ENCODE measurements around the gene C2CD4A.
"Not testable (repeated sequence)": the region's sequence is repeated elsewhere in the genome, so short reads cannot be mapped to it uniquely, and the experiment has no call there.

C2CD4A gene, protein sequence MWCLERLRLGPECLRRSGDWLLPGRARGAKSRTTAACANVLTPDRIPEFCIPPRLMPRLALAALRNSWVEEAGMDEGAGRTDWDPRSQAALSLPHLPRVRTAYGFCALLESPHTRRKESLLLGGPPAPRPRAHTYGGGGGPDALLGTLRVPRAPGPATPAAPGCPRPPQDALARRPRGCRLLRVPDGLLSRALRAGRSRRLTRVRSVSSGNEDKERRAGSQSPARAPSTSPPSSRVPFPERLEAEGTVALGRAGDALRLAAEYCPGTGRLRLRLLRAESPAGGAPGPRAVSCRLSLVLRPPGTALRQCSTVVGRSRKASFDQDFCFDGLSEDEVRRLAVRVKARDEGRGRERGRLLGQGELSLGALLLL

DNA sequence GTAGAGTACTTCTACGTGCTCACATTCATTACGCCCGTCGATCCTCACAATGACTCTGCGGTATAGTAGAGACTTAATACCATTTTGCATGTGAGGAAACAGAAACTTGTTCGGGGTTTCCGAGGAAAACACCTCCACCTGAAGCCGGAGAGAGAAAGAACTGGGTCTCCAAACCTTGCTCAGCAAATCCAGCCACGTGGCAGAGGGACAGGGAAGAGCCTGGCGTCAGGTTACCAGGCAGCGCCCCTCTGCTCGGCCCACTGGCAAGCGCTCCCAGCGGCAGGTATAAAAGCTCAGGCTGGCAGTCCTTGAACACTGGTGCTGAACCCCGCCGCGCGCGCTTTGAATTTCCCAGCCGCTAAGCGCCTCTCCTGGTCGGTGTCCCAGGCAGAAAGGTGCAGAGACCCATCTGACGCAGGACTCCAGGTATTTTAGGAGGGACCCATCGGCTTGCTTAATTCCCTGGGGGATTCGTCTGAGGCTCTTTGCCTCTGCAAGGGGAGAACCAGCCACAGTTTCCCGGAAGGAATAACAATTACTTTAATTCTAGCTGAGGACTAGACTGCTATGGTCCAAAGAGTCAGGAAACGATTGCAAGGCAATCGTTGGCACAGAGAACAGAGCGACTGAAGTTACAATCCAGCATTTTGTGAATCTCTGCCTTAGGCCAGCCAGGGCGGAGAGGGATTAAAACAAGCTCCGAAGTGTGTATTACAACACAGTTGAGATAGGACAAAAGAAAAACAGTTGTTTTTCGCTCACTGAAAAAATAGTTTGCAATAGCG is at the start of gene C2CD4A:
TSS of gene C2CD4A (plus strand) at position 315 of the 785 bp plus-strand sequence. CDS start 637 bp downstream, outside the sequence.
- intact Hi-C loops (cut with micrococcal nuclease), result loop anchor here (5.0 kb wide), 1 partner anchor 40 kb away; no protein-coding TSS in a partner anchor
- Mint-ChIP-seq H3K4me1 (ENCODE audit: low read depth) (peaks cover 24% of the 10 kb centered on the region), H3K36me3 (ENCODE audit: low read depth) (no peaks in the 10 kb centered on the region), H3K27ac (no peak within 1 kb of the TSS), H3K27me3 (peaks cover 52% of the 10 kb centered on the region), H3K9me3 (no peaks in the 10 kb centered on the region), H3K4me3 (peak within 1 kb of the TSS; percentile 69)

- Mint-ChIP-seq H3K9me3 (peaks cover 11% of the 10 kb centered on the region), H3K36me3 (ENCODE audit: low read depth) (peaks cover 75% of the 10 kb centered on the region), H3K27ac (no peak overlapping the region), H3K4me3 (no peak overlapping the region), H3K27me3 (no peaks in the 10 kb centered on the region), H3K4me1 (ENCODE audit: low read depth) (no peaks in the 10 kb centered on the region)
- intact Hi-C loops (cut with micrococcal nuclease), result no loop called here
These were observed 46.1 kb upstream of the C2CD4A start for GRCh38 chr15:62020576-62021160.

GRCh38 chr15:62021991-62022600 is 44.7 kb upstream of the C2CD4A start:
- Mint-ChIP-seq H3K27ac (no peak overlapping the region), H3K9me3 (peaks cover 11% of the 10 kb centered on the region), H3K4me3 (no peak overlapping the region), H3K36me3 (ENCODE audit: low read depth) (peaks cover 75% of the 10 kb centered on the region), H3K4me1 (ENCODE audit: low read depth) (peaks cover 4% of the 10 kb centered on the region), H3K27me3 (no peaks in the 10 kb centered on the region)
- intact Hi-C loops (cut with micrococcal nuclease), result no loop called here

DNA sequence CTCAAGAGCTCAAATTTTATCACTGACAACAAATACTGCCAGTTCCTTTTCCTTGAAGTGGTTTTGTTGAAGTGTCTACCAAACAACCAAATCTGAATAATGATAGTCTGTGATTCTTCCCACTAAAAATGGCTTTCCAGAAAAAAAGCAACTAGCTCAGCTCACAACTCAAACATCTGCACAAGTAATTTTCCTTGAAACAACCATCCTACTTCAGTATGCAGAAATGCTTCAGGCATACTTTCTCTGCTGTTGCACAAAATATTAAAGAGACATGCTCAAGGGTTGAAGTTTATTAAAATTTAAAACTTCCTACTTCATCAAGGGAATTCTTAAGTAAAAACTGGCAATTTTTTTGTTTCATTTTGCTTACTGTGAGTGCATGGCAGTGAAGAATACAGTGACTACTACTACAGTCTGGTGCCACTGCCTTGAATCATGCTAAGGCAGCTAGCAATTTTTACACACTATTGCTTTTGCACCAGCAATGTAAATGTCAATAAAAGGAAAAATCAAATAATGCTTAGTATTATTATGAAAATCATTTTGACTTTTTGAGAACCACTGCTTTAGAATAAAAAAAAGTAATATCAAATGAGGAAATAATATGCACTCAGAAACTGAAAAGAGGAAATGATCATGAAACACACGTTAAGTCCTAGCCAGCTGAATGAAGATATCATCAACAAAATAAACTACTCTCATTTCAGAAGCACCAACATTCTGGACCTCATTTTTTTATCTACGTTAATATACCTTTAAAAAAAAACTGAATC is 40.1 kb upstream of the C2CD4A start:
- intact Hi-C loops (cut with micrococcal nuclease), result loop anchor here (5.0 kb wide), 1 partner anchor 41 kb away; the partner anchor contains the start of gene C2CD4A
- H3K27me3 Mint-ChIP-seq, result no peaks in the 10 kb centered on the region
- H3K4me3 Mint-ChIP-seq, result no peak overlapping the region
- H3K36me3 Mint-ChIP-seq (ENCODE audit: low read depth), result peaks cover 55% of the 10 kb centered on the region
- peaks cover 9% of the 10 kb centered on the region for H3K4me1 Mint-ChIP-seq (ENCODE audit: low read depth)
- no peaks in the 10 kb centered on the region for H3K9me3 Mint-ChIP-seq
- H3K27ac Mint-ChIP-seq, result peak overlapping the region; percentile 27

GRCh38 chr15:62027263-62027565 is 39.6 kb upstream of the C2CD4A start:
- H3K27ac Mint-ChIP-seq, result no peak overlapping the region
- H3K27me3 Mint-ChIP-seq, result no peaks in the 10 kb centered on the region
- no peak overlapping the region for H3K4me3 Mint-ChIP-seq
- H3K9me3 Mint-ChIP-seq, result no peaks in the 10 kb centered on the region
- intact Hi-C loops (cut with micrococcal nuclease), result loop anchor here (5.0 kb wide), 1 partner anchor 40 kb away; the partner anchor contains the start of gene C2CD4A
- peaks cover 9% of the 10 kb centered on the region for H3K4me1 Mint-ChIP-seq (ENCODE audit: low read depth)
- peaks cover 49% of the 10 kb centered on the region for H3K36me3 Mint-ChIP-seq (ENCODE audit: low read depth)

DNA sequence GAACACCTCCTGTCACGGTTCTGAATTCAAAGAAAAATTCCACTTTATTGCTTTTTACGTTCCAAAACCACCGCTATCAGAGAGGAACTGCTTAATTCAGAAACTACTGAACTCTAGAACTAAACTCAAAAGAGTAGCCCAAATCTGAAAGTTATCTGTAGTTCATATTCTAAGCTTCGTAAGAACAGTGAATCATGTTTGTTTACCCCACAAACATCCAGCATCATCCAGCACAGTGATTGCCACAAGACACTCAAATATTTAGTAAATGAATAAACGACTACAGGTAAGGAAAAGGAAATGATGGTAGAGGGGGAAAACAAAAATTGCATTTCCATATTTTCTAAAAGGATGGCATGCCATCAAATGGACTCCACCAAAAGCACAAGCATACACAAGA is 38.9 kb upstream of the C2CD4A start:
- Mint-ChIP-seq H3K4me3 (no peak overlapping the region), H3K27me3 (no peaks in the 10 kb centered on the region), H3K27ac (no peak overlapping the region), H3K36me3 (ENCODE audit: low read depth) (peaks cover 45% of the 10 kb centered on the region), H3K9me3 (no peaks in the 10 kb centered on the region), H3K4me1 (ENCODE audit: low read depth) (peaks cover 9% of the 10 kb centered on the region)
- intact Hi-C loops (cut with micrococcal nuclease), result loop anchor here (5.0 kb wide), 1 partner anchor 39 kb away; the partner anchor contains the start of gene C2CD4A

GRCh38 chr15:62035256-62035924 is 31.4 kb upstream of the C2CD4A start:
- H3K4me3 Mint-ChIP-seq, result no peak overlapping the region
- H3K4me1 Mint-ChIP-seq (ENCODE audit: low read depth), result no peaks in the 10 kb centered on the region
- peaks cover 42% of the 10 kb centered on the region for H3K36me3 Mint-ChIP-seq (ENCODE audit: low read depth)
- H3K27ac Mint-ChIP-seq, result no peak overlapping the region
- no peaks in the 10 kb centered on the region for H3K9me3 Mint-ChIP-seq
- intact Hi-C loops (cut with micrococcal nuclease), result loop anchor here (10.0 kb wide), 1 partner anchor 51 kb away; no protein-coding TSS in a partner anchor
- H3K27me3 Mint-ChIP-seq, result no peaks in the 10 kb centered on the region

- peaks cover 33% of the 10 kb centered on the region for H3K4me1 Mint-ChIP-seq (ENCODE audit: low read depth)
- peak overlapping the region; percentile 37 for H3K4me3 Mint-ChIP-seq
- no peaks in the 10 kb centered on the region for H3K27me3 Mint-ChIP-seq
- H3K27ac Mint-ChIP-seq, result peak overlapping the region; percentile 38
- peaks cover 10% of the 10 kb centered on the region for H3K36me3 Mint-ChIP-seq (ENCODE audit: low read depth)
- H3K9me3 Mint-ChIP-seq, result no peaks in the 10 kb centered on the region
- intact Hi-C loops (cut with micrococcal nuclease), result no loop called here
These were observed 20.6 kb upstream of the C2CD4A start for GRCh38 chr15:62046078-62046743.

GRCh38 chr15:62047282-62047827 is 19.4 kb upstream of the C2CD4A start:
- H3K27ac Mint-ChIP-seq, result no peak overlapping the region
- peaks cover 5% of the 10 kb centered on the region for H3K36me3 Mint-ChIP-seq (ENCODE audit: low read depth)
- H3K4me1 Mint-ChIP-seq (ENCODE audit: low read depth), result peaks cover 38% of the 10 kb centered on the region
- H3K4me3 Mint-ChIP-seq, result no peak overlapping the region
- H3K9me3 Mint-ChIP-seq, result no peaks in the 10 kb centered on the region
- H3K27me3 Mint-ChIP-seq, result no peaks in the 10 kb centered on the region
- intact Hi-C loops (cut with micrococcal nuclease), result no loop called here

DNA sequence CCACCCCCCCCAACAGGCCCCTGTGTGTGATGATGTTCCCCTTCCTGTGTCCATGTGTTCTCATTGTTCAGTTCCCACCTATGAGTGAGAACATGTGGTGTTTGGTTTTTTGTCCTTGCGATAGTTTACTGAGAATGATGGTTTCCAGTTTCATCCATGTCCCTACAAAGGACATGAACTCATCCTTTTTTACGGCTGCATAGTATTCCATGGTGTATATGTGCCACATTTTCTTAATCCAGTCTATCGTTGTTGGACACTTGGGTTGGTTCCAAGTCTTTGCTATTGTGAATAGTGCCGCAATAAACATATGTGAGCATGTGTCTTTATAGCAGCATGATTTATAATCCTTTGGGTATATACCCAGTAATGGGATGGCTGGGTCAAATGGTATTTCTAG is 18.5 kb upstream of the C2CD4A start:
- H3K36me3 Mint-ChIP-seq (ENCODE audit: low read depth); H3K27ac Mint-ChIP-seq; H3K4me3 Mint-ChIP-seq; H3K9me3 Mint-ChIP-seq; H3K27me3 Mint-ChIP-seq; intact Hi-C loops (cut with micrococcal nuclease): not testable (repeated sequence)
- peaks cover 47% of the 10 kb centered on the region for H3K4me1 Mint-ChIP-seq (ENCODE audit: low read depth)

DNA sequence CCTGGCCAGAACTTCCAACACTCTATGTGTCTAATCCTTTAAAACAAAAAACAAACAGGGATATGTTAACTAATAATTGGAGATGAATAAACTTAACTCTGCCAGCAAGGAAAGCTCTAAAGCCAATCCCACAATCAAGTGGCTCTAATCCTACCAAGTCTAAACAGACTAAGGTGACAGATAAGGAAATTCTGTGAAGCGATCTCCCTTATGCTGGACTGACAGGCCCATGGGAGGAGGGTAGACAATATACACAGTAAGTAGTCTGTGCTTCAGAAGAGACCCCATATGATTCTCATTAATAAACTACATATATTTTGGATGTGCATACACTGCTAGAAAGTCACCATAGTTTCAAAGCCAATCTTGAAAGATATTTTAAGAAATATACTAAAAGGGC is 16.7 kb upstream of the C2CD4A start:
- H3K4me1 Mint-ChIP-seq (ENCODE audit: low read depth), result peaks cover 61% of the 10 kb centered on the region
- H3K9me3 Mint-ChIP-seq, result no peaks in the 10 kb centered on the region
- intact Hi-C loops (cut with micrococcal nuclease), result no loop called here
- peaks cover 5% of the 10 kb centered on the region for H3K36me3 Mint-ChIP-seq (ENCODE audit: low read depth)
- H3K27ac Mint-ChIP-seq, result no peak overlapping the region
- H3K4me3 Mint-ChIP-seq, result no peak overlapping the region
- no peaks in the 10 kb centered on the region for H3K27me3 Mint-ChIP-seq

GRCh38 chr15:62051166-62051565 is 15.6 kb upstream of the C2CD4A start:
- Mint-ChIP-seq H3K36me3 (ENCODE audit: low read depth) (peaks cover 8% of the 10 kb centered on the region), H3K4me1 (ENCODE audit: low read depth) (peaks cover 60% of the 10 kb centered on the region), H3K4me3 (no peak overlapping the region), H3K27me3 (no peaks in the 10 kb centered on the region), H3K27ac (peak overlapping the region; percentile 52), H3K9me3 (no peaks in the 10 kb centered on the region)
- intact Hi-C loops (cut with micrococcal nuclease), result no loop called here

All from dendritic cell treated with granulocyte-macrophage colony-stimulating factor and Interleukin-4, amounts not matched to agents 40 ng/mL and 50 ng/mL, for 4 days (primary cell).